HG03097 (cell line): Measurements from ENCODE around the gene CHD5.

Experiments used
- ATAC-seq: cut with Tn5 transposase; IDR thresholded peaks from one replicate; pipeline ENCODE4 v1.9.1; 2021; ENCODE audit not compliant: unreplicated experiment, low FRiP score

Gene CHD5

DNA sequence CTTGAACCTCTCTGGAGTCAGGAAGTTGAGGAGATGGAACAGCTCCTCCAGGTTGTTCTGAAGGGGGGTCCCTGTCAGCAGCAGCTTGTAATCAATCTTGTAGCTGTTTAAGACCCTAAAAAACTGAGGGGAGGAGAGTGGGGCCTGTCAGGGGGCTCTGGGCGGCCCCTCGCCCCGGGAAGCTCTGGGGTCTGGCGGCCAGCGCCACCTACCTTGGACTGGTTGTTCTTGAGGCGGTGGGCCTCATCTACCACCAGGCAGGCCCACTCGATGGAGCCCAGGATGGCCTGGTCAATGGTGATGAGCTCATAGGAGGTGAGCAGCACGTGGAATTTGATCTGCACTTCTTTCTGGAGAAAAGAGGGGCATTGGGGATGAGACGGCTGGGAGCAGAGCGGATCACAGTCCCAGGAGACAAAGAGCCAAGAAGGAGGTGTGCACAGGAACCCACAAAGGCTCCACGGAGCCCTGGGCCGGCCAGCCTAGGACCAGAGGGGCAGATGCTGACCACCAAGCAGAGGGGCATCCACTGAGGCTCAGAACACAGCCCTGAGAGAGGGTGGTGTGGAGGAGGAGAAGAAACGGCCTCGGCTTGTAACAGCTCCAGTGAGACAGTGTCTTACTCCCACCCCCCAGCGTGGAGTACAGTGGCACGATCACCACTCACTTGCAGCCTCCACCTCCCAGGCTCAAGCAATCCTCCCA lies 43.5 kb downstream of the CHD5 start:
- ATAC-seq: no peak

DNA sequence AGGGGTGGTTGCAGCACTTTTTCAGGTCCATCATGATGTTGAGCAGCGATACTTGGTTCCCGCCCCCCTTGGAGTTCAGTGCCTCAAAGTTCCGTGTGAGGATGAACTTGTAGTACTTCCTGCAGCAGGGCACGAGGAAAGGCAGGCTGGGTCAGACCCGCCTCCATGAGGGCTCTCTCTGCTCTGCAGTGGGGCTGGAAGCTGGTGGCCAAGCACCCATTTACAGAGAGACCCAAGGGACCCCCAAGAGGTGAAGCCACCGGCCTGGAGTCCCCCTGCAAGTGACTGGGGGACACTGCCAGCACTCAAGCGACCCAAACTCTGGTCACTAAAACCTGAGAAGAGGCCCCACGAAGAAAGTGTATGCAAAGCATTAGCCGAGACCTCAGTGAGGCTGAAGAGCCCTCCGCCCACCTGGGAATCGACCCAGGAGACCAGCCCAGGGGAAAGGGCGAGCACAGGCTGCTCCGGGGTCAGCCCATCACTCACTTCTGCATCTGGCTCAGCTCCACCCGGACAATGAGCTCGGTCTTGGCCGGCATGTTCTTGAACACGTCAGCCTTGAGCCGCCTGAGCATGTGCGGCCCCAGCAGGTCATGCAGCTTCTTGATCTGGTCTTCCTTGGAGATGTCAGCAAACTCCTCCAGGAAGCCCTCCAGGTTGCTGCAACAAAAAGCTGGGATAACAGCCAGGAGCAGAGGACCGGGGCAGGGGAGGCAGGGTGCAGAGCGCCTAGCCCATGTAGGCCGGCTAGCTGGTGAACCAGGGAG lies 45.2 kb downstream of the CHD5 start:
- no peak for ATAC-seq

GRCh38 chr1:6134206-6134605 lies 45.9 kb downstream of the CHD5 start:
- no peak for ATAC-seq

GRCh38 chr1:6133146-6133895 lies 46.8 kb downstream of the CHD5 start:
- no peak for ATAC-seq

DNA sequence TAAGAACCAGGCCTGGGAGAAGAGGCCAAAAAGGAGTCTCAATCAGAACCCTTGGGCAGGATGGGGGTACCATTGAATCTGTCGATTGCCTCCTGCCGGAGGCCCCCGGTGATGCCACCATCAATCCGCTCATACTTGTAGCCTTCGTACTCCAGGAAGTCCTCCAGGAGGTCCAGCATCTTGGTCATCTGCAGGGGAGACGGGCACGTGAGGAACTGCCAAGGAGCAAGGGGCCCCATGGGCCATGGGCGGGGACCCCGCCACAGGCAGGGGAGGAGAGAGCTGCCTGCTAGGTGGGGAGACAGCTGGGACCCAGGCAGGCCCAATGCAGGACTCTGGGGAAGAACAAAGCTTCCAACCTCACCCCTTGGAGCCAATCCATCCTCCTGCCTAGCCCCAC lies 48.6 kb downstream of the CHD5 start:
- no peak for ATAC-seq

GRCh38 chr1:6130596-6130995 lies 49.5 kb downstream of the CHD5 start:
- no peak for ATAC-seq

DNA sequence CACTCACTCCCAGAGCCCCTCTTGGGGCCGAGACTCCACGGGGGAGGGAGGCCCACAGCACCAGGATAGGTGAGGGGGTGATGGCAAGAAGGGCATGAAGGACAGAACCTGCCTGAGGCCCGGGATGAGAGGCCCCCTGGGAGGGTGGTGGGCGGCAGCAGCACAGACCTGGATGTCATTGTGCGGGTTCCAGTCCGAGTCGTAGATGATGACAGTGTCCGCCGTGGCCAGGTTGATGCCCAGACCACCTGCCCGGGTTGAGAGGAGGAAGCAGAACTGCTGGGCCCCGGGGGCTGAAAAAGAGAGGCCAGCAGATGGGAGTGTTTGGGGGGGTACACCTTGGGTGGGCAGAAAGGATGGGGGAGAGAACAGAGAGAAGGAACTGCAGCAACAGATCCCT lies 50.1 kb downstream of the CHD5 start:
- no peak for ATAC-seq

- ATAC-seq: no peak
Observed at GRCh38 chr1:6129313-6129712, 50.8 kb downstream of the CHD5 start.

DNA sequence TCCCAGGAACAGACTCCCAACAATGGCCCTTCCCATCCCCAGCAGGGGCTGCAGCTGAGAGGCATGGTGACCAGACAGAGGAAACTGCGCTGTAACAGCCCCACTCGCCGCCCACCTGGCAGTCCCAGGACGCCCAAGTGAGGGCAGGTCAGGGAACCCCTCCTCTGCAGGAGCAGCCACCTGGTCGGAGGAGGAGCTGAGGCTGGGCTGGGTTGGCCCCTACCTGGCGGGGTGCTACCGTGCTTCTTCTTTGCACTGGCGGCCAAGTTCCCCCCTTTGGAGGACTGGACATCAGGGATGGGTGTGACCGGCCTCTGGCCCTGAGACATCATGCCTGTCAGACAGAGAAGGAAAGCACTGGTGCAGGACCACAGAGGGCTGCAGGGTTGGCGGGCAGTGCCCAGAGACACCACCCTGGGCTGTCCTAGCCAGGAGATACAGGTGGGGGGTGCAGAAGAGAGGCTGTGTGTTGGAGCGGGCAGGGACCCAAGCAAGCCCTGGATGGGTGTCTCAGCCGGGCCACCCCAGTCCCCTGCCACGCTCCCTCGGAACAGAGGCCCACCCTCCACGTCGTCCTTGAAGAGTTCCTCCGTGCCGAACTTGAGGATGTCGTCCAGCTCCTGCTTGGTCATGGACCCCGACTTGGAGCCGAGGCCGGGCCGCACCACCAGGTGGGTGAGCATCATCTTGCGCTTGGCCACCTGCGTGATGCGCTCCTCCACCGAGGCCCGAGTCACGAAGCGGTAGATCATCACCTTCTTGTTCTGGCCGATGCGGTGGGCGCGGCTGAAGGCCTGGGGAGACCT lies 51.6 kb downstream of the CHD5 start:
- ATAC-seq: no peak

- ATAC-seq: no peak
Observed at GRCh38 chr1:6127587-6128163, 52.4 kb downstream of the CHD5 start.

DNA sequence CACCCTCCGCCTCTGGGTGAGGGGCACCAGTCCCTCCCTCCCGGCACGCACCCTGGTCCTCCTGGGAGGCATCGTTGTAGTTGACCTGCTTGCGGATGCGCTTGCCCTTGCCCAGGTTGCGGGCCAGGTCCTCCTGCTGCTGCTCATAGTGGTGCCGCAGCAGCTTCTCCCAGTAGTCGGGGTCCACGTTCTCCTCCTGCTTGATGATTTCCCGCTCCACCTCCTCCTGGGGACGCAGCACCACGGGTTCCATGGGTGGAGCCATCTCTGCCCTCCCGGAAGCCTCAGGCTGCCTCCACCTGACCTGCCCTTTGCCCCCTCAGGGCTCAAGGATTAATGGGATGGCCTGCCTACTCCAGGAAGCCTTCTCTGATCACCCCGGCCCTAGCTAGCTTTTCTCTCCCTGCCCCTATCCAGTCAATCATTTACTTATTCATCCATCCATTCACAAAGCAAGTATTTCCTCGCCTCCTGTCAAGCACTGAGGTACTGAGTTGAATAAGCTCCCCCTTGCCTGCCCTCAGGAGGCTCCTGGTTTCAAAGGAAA lies 53.5 kb downstream of the CHD5 start:
- ATAC-seq: no peak

GRCh38 chr1:6126028-6126427 lies 54.1 kb downstream of the CHD5 start:
- no peak for ATAC-seq

DNA sequence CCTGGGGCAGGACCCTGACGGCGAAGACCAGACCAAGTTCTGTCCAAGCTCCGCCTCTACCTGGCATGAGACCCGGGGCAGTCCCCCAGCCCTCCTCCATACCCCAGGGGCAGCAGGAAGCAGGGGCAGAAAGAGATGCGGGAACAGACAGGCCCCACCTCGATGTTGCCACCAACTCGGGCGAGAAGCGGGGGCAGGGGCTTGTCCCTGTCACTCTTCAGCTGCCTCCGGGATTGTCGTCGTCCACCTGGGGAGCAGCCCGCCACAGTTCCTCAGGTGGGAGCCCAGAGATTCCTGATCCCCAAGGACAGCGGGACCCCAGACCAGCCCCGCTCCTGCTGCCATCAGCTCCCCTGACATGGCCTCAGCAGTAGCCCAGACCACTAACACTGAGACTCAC lies 54.8 kb downstream of the CHD5 start:
- no peak for ATAC-seq

- no peak for ATAC-seq
Observed at GRCh38 chr1:6124746-6125365, 55.3 kb downstream of the CHD5 start.

DNA sequence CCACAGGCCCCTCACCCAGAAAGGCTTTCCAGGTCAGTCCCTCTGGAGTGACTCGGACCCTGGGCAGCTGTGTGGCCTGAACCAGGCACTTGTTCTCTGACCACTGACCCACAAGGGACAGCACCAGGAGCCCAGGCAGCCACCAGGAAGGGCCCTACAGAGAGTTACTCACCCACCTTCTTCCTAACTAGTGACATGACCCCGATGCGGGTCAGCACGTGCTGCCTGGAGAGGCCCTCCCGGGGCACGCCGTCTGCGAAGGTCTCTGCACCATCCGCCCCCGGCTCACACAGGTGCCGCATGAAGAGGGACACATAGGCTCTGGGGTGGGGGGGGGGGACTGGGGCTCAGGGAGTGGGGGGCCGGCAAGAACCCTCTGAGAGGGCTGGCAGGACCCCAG lies 55.8 kb downstream of the CHD5 start:
- ATAC-seq: no peak

DNA sequence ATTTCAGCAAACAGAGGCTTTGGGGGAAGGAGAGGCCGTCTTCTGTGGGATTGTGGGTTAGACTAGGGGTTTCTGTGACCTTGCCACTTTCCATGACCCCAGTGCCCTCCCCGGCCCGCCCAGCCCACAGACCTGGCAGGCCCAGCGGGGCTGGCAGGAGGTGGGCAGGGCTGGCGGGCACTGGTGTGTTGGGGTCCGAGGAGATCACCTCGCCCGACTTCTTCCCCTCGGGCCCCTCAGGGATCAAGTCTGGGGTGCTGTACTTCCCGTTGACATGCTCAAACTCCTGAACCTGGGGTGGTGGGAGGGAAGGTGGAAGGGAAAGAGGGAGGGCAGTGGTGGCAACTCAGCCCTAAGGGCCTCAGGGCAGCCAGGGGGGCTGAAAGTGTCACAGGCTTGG lies 56.3 kb downstream of the CHD5 start:
- ATAC-seq: no peak

DNA sequence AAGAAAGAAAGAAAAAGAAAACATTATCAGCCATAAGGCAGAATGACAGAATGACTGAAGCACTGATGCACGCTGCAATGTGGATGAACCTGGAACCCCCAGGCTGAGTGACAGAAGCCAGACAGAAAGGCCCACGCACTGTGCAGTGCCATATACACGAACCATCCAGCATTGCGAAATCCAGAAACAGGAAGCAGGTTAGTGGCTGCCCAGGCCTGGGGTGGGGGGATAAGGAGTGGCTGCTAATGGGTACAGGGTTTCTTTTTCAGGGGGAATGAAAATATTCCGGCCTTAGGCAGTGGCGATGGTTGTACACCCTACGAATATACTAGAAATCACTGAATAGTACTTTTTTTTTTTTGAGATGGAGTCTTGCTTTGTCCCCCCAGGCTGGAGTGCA lies 57.0 kb downstream of the CHD5 start:
- no peak for ATAC-seq

GRCh38 chr1:6121651-6122370 lies 58.3 kb downstream of the CHD5 start:
- no peak for ATAC-seq

GRCh38 chr1:6121021-6121421 lies 59.1 kb downstream of the CHD5 start:
- no peak for ATAC-seq
